GM21737 (cell line): ENCODE data around the gene DRAP1.
"Not testable (repeated sequence)": the region's sequence is repeated elsewhere in the genome, so short reads cannot be mapped to it uniquely, and the experiment has no call there.

Experiments used
- ATAC-seq: cut with Tn5 transposase; IDR thresholded peaks from one replicate; pipeline ENCODE4 v1.9.1; 2021; ENCODE audit warnings: mild to moderate bottlenecking, moderate library complexity; ENCODE audit not compliant: unreplicated experiment

The DRAP1 gene

DNA sequence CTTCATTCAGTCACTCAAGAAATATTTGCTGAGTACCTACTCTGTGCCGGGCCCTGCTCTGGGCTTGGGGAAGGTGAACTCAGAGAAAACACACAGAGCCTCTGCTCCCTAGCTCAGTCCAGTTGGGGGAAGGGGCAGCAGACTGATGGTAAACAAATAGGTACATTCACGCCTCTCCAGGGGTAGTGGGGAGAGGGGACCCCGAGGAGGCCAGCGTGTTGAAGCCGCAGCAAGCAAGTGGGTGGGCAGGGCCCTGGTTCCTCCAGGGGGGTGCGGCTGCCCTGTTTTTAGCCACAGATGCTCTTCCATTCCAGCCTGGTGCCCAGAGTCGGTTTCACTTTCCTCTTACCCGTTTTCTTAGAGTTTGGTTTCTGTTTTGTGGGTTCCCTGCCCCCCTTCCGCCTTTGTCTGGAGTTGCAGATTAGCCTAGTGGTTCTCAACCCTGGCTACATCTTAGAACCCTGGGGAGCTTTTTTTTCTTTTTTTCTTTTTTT lies 8.7 kb downstream of the DRAP1 start:
- ATAC-seq = peak; percentile 66

DNA sequence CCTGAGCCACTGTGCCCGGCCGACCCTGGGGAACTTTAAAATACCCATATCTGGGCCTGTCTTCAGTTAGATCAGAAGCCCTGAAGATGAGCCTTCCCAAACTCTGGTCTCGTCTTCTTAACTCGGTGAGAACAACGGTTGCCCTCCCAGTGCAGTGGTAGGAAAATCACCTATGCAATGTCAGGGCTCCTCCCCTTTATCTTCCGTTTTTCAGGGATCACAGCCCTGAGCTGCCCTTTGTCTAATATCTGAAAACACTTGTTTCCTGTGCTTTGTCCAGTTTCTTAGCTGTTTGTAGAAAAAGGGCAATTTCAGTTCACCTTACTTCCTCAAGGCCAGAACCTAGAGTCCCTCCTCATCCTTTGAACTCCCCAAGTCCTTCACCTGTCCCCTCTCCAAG lies 9.4 kb downstream of the DRAP1 start:
- no peak for ATAC-seq

DNA sequence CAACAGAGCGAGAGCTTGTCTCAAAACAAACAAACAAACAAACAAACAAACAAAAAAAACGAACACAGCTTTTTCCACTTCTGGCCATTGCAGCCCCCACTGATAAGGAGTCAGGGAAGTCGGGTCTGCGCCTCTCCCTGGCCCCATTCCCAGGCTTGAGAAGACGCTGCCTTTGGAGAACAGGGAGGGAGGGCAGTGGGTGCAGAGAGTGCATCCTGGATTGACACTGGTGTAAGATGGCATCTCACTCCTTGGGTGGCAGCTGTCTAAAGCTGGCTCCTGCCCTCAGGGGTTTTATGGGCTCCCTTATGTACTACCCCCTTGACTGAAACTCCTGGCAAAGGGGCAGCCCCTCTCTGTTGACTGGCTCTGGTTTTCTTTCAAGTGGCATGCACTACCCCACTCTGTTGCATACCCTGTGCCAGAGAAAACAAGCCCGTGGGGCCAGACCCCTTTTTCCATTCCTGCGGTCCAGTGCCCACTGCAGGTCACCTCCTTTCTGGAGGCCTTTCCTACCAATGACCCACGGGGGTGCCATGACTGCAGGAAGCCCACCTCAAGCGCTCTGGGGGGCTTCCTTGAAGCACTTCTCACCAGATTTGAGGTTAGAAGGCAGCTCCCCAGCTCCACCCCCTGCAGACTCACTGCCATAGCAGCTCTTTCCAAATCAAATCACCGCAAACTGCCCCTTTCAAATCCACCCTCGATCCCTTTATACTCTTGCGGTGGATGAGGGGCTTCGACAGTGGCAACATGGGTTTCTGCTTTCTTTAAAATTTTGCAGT lies 12.7 kb downstream of the DRAP1 start:
- ATAC-seq = no peak

DNA sequence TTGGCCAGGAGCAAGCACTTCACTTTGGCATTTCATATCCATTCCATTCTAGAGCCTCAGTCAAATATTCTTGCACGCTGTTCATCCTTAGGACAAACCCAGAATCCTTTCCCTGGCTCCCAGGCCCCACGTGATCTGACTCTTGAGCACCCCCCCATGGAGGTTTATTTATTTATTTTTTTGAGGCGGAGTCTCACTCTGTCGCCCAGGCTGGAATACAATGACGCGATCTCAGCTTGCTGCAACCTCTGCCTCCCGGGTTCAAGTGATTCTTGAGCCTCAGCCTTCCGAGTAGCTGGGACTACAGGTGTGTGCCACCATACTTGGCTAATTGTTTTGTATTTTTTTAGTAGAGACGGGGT lies 13.3 kb downstream of the DRAP1 start:
- ATAC-seq = no peak

DNA sequence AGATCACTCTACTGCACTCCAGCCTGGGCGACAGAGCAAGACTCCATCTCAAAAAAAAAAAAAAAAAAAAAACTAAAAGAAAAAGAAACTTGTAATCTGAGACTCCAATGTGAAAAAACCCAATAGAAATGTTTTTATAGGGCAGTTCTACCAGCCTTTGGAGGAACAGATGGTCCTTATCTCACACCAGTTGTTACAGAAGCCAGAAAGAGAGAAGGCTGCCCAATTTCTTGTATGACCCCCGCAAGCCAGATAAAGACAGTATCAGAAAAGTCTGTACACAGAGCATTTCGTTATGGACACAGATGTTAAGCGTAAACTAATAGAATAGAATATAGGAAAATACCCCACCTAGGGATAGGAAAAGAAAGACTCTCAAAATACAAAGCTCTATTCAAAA lies 14.8 kb downstream of the DRAP1 start:
- no peak for ATAC-seq

DNA sequence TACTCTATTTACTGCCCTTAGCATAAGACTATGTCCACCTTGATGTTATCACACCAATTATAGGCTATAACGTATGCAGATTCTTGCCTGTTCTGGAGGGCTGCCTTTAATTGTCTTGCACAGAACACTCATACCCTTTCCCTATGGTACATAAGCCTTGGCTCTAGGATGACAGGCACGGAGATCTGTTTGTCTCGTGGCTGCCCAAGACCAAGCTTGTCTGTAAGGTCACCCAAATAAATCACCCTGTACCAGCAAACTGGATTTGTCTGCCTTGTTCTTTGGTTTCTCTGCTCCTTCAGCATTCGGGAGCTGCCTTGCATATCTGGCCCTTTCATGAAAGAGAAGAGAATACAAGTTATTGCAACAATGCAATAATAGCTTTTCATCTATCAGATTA lies 18.5 kb downstream of the DRAP1 start:
- no peak for ATAC-seq

DNA sequence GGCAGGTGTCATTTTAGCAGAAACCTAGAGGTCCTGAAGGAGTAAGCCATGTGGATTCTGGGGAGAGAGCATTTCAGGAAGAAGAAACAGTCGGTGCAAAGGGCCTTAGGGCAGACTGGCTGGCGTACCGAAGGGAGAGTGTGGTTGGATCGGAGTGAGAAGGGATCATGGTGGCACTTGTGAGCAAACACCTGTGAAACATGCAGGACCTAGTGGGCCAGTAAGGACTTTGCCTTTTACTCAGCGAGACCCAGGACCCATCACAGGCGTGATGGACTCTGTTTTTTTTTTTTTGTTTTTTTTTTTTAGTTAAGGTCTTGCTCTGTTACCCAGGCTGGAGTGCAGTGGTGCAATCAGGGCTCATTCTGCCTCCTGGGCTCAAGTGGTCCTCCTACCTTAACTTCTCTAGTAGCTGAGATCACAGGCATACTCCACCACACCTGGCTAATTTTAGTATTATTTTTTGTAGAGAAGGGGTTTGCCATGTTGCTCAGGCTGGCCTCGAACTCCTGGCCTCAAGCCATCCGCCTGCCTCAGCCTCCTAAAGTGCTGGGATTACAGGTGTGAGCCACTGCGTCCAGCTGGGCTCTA lies 22.6 kb downstream of the DRAP1 start:
- ATAC-seq = no peak

DNA sequence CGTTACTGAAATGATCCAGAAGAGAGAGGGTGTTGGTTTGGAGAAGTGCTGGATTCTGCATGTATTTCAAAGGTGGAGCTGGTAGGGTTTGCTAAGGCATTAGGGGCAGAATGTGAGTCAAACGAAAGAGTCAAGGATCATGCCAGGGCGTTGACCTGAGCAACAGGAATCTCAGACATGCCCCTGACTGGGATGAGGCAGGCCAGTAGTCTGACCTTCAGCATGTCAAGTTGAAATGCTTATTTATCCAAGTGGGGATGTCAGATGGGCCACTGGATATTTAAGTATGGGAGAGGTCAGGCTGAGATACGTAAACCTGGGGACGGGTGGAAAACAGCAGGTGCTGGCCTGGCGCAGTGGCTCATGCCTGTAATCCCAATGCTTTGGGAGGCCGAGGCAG lies 23.3 kb downstream of the DRAP1 start:
- ATAC-seq = no peak

DNA sequence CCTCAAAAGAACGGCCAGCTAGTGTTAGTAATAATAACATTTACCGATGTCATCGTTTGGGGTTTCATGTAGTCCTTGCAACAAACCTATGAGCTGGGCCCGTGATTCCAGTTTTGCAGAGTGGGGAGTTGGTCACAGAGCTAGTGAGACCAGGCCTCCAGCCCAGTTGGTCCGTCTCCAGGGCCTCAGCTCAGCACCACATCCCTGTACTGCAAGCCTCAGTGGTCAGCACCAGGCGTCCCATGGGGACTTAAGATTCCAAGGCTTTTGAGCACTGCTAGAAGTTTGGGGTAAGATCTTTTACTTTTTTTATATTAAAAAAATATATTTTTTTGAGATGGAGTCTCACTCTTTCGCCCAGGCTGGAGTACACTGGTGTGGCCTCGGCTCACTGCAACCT lies 25.0 kb downstream of the DRAP1 start:
- ATAC-seq = no peak

DNA sequence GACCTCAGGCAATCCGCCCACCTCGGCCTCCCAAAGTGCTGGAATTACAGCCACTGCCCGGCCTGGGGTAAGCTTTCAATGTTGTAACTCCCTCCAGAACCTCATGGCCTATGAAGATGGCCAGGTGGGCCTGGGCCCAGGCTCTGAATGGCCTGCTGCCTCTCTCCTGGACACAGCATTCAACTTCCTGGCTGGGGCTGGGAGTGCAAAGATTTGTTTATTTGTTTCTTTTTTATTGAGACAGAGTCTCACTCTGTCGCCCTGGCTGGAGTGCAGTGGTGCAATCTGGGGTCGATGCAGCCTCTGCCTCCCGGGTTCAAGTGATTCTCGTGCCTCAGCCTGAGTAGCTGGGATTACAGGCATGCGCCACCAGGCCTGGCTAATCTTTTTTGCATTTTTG lies 25.5 kb downstream of the DRAP1 start:
- ATAC-seq = no peak

DNA sequence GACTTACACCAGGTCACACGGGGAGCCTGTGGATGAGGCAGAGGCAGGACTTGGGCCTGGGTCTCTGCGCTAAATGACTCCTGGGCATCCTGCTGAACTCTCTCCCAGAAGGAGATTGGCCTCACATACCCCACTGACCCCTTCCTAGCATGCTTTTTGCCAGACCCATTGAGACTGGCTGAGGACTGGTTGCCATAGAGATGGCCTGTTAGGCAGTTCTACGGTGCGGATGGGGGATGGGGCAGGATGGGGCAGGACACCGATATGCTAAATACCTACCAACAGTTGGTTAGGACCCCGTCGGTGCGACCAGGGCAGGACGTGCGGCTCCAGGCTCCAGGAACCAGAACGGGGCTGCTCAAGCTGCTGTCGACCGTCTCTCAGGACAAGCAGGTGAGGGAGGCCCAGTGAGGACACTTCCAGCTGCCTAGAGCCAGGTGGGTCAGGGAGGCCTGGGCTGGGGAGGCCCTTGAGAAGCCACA lies 26.2 kb downstream of the DRAP1 start, which contains the start of gene TSGA10IP:
TSS of gene TSGA10IP (plus strand) at position 51 of the 482 bp plus-strand sequence. CDS start at position 247, 196 bp downstream.
- ATAC-seq = no peak

DNA sequence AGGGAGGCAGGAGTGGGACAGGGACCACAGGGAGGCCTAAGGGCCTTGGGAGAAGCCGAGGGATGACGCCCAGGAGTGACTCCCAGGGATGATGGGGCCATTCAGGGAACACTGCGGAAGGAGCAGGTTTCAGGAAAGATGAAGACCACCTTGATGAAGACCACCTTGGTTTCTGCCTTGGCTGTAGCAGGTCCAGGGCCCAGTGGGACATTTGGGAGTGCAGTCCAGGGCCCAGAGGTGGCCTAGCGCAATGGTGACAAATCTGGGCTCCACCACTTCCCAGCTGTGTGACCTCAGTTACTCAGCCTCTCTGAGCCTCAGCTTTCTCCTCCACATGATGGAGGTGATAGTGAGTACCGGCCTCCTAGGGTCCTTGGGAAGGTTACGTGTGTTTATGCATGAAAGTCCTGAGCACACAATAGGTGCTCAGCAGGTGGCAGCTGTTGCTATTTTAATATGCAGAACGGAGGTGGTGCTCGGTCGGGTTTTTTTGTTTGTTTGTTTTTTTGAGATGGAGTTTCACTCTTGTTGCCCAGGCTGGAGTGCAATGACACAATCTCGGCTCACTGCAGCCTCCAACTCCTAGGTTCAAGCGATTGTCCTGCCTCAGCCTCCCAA lies 26.8 kb downstream of the DRAP1 start:
- ATAC-seq = no peak

DNA sequence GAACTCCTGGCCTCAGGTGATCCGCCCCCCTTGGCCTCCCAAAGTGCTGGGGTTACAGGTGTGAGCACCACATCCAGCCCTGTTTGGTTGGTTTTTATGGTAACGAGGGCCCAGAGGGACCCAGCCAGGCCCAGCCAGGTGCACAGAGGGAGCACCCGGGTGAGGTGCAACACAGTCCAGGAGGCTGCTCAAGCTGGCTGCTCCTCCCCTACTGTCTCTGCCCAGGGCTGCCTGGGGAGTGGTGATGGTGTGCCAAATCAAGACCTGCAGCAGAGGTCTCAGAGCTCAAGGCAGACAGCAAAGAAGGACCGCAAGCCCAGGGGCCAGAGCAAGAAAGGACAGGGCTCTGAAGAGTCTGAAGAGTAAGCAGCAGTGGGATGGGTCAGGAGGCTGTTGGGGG lies 27.4 kb downstream of the DRAP1 start:
- ATAC-seq = no peak

DNA sequence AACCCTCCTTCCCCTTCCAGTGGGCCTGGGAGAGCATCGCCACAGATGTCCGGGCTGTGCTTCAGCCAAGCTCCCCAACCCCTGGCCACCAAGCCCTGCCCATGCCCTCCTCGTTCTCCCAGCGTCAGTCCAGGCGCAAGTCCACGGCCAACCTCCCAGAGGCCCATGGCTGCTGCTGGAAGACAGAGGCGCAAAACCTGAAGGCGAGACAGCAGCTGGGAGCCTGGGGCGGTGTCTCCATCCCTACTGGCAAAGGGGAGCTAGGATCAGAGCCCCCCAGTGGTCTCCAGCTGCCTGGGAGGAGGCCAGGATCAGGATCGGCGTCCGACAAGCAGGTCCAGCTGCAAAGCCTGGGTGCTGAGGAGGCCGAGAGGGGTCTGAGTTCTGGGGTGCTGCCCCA lies 27.9 kb downstream of the DRAP1 start:
- no peak for ATAC-seq

DNA sequence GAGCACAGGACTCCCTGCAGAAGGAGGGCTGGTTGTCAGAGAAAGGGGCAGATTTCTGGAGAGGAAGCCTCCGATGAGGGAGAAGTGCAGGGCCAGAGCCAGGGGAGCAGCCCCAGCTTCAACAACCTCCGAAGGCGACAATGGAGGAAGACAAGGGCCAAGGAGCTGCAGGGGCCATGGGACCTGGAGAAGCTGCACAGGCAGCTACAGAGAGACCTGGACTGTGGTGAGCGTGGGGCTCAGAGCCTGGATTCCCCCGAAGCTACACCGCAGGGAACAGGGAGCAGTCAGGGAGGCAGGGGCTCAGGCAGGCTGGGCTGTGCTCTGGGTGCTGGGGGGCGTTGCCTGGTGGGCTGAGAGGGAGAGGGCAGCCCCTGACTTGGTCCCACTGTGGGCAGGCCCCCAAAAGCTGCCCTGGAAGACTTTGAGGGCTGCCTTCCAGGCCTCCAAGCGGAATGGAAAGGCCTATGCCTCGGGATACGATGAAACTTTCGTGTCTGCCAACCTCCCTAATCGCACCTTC lies 28.4 kb downstream of the DRAP1 start:
- no peak for ATAC-seq

DNA sequence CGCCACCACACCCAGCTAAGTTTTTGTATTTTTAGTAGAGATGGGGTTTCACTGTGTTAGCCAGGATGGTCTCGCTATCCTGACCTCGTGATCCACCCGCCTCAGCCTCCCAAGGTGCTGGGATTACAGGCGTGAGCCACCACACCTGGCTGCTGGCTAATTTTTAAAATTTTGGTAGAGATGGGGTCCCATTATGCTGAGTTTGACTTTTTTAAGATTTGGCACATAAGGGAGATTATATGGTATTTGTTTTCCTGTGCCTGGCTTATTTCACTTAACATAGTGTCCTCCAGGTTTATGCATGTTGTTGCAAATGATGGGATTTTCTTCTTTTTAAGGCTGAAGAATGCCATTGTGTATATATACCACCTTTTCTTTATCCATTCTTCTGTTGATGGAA lies 31.5 kb downstream of the DRAP1 start:
- ATAC-seq = not testable (repeated sequence)

DNA sequence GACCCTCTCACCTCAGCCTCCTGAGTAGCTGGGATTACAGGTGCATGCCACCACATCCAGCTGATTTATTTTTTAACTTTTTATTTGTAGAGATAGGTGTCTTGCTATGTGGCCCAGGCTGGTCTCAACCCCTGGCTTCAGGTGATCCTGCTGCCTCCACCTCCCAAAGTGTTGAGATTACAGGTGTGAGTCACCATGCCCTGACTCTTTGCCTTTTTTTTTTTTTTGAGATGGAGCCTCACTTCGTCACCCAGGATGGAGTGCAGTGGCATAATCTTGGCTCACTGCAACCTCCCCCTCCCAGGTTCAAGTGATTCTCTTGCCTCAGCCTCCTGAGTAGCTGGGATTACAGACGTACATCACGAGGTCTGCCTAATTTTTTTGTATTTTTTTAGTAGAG lies 32.4 kb downstream of the DRAP1 start:
- ATAC-seq = not testable (repeated sequence)

DNA sequence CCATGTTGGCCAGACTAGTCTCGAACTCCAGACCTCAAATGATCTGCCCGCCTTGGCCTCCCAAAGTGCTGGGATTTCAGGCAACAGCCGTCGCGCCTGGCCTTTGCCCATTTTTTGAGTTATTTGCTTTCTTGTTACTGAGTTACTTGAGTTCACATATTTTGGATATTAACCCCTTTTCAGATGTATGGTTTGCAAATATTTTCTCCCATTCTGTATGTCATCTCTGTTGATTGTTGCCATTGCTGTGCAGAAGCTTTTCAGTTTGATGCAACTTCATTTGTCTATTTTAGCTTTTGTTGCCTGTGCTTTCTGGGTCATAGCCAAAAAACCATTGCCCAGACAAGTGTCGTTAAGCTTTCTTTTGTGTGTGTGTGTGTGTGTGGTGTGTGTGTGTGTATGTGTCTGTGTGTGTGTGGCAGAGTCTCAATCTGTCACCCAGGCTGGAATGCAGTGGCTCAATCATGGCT lies 32.9 kb downstream of the DRAP1 start:
- ATAC-seq = no peak

DNA sequence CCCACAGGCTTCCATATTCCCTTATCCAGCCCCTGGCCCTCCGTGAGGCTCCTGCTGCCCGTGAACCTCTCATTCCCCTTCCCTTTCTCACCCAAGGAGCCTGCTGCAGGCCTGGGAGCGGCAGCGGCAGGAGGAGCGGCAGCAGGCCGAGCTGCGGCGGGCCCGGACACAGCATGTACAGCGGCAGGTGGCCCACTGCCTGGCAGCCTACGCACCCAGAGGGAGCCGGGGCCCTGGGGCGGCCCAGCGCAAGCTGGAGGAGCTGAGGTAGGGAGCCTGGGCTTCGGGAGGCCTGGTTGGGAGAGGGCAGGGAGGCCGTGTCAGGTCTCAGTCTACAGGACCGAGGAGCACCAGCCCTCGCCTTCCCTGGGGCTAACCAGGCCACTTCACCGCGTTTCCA lies 34.2 kb downstream of the DRAP1 start:
- no peak for ATAC-seq

DNA sequence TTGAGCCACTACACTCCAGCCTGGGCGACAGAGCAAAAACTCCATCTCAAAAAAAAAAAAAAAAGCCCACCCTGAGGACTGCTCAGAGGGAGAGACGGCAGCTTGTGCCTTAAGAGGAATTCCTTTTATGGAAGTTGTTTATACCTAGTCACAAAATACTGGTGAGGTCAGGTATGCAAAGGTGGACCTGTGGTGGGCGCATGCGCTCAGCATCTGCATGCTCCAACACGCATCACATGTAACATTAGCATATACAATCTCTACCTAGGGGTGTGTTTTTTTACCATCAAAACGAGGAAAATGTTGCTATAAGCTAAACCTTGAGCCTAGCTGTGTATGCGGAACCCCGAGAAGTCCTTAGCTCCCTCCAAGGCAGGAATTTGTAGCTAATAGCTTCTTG lies 35.5 kb downstream of the DRAP1 start:
- no peak for ATAC-seq

DNA sequence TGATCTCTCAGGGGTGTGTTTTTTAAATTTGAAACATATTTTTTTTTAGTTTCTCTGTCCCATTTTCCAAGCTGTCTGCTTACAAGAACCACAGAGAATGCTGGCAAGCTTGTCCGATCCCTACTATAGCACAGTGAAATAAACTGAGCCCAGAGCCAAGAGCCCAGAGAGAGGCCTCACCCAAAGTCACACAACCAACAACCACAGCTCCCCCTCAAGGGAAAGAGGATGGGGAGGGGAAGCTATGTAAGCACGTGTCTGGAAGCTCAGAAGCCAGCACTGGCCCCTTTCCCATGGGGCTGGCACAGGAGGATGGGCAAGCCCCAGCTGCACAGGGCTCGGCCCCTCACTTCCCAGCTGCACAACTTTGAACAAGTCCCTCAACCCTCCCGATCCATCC lies 39.1 kb downstream of the DRAP1 start:
- no peak for ATAC-seq
